Mucosa of descending colon (tissue), 3 donors: Measurements from ENCODE around the gene ATRIP. TPM values are rescaled to one million over a fixed set of nuclear protein-coding genes. Genes with fewer than 3 reads are reported as not detected.
"Not testable (repeated sequence)": the region's sequence is repeated elsewhere in the genome, so short reads cannot be mapped to it uniquely, and the experiment has no call there.

ENCODE experiments used
- ATAC-seq: fragments of 200-7000 bp; cut with Tn5 transposase; one replicate; pipeline ENCODE4 v1.9.1; 2020; ENCODE audit warnings: mild to moderate bottlenecking, moderate library complexity
- DNase-seq, 3 donors: peaks; one replicate each; pipeline ENCODE4 v3.0.0-alpha.2; 2020
- H3K36me3 ChIP-seq: fragments of 200-600 bp; one replicate; pipeline ENCODE4 v1.8.0; 2021; ENCODE audit warnings: low read depth, mild to moderate bottlenecking
- H3K4me1 ChIP-seq: fragments of 200-600 bp; one replicate; pipeline ENCODE4 v1.8.0; 2021; ENCODE audit warnings: low read depth, mild to moderate bottlenecking
- H3K4me3 ChIP-seq: fragments of 200-600 bp; one replicate; pipeline ENCODE4 v1.8.0; 2021; ENCODE audit warnings: mild to moderate bottlenecking
- H3K9me3 ChIP-seq: fragments of 200-600 bp; one replicate; pipeline ENCODE4 v1.8.0; 2021; ENCODE audit warnings: mild to moderate bottlenecking
- intact Hi-C, 2 donors: fragments of 100-400 bp; cut with DNase I in 1 of 2; cut with micrococcal nuclease in 1 of 2; formaldehyde crosslinking; loops; one replicate each; pipeline versions ENCODE4 v1.11.0 to v1.11.1; 2022; cut with DNase I, micrococcal nuclease
- total RNA-seq, 3 donors: library from RNA; stranded (reverse); fragmentation: NEBNext Ultra II Directional in 2 of 3; extraction: Animal tissue kit (Norgen Biotek cat#: 25700) in 2 of 3; gene quantifications; one replicate each; pipeline versions ENCODE4 v1.2.1 to v1.2.4, GENCODE V29; 2021 to 2023
- TF ChIP-seq, protein P1 (sequence below): fragments of 200-600 bp; IDR thresholded peaks from one replicate; pipeline ENCODE4 v1.8.0; 2022; ENCODE audit warnings: antibody characterized with exemption, mild to moderate bottlenecking
- donor health status: DM: no; HTN: no; CAD: no; lungs with moderate emphysema.
- donor health status: DM: no; HTN: no; CAD: no.
- donor health status: DM: no; HTN: yes; CAD: no.

The ATRIP gene
- total RNA-seq, 3 donors from 2014 or later: 4.5 to 7.2 (median 6.2) TPM

DNA sequence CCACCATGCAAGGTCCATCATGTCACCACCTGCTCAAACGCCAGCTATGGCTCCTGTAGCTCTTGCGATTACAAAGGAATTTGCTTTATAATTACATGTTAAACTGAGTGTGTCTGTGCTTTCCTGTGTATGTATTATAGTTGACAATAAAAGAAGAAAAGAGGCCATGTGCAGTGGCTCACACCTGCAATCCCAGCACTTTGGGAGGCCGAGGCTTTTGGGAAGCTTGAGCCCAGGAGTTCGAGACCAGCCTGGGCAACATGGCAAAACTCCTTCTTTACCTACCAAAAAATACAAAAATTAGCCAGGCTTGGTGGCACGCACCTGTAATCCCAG lies 27.0 kb downstream of the ATRIP start:
- Histone ChIP-seq H3K9me3 (no peaks in the 10 kb centered on the region), H3K4me3 (no peak overlapping the region)
- no peak for DNase-seq

DNA sequence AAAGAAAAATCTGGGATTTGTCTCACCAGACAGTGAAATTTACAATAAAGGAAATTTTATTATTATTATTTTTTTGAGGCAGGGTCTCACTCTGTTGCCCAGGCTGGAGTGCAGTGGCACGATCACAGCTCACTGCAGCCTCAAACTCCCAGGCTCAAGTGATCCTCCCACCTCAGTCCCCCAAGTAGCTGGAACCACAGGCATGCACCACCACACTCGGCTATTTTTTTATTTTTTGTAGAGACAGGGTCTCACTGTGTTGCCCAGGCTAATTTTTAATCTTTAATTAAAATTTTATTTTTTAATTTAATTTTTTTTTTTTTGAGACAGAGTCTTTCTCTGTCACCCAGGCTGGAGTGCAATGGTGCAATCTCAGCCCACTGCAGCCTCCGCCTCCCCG lies 27.5 kb downstream of the ATRIP start:
- H3K4me1 ChIP-seq: peaks cover 29% of the 10 kb centered on the region
- ATAC-seq, H3K9me3 ChIP-seq, intact Hi-C loops, H3K36me3 ChIP-seq, H3K4me3 ChIP-seq, DNase-seq: not testable (repeated sequence)

More for the DNA sequence above, 27.0 kb downstream of the ATRIP start:
- intact Hi-C loops: no loop called here
- TF ChIP-seq, protein P1, sequence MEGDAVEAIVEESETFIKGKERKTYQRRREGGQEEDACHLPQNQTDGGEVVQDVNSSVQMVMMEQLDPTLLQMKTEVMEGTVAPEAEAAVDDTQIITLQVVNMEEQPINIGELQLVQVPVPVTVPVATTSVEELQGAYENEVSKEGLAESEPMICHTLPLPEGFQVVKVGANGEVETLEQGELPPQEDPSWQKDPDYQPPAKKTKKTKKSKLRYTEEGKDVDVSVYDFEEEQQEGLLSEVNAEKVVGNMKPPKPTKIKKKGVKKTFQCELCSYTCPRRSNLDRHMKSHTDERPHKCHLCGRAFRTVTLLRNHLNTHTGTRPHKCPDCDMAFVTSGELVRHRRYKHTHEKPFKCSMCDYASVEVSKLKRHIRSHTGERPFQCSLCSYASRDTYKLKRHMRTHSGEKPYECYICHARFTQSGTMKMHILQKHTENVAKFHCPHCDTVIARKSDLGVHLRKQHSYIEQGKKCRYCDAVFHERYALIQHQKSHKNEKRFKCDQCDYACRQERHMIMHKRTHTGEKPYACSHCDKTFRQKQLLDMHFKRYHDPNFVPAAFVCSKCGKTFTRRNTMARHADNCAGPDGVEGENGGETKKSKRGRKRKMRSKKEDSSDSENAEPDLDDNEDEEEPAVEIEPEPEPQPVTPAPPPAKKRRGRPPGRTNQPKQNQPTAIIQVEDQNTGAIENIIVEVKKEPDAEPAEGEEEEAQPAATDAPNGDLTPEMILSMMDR: no peak
- Histone ChIP-seq H3K4me1 (peaks cover 31% of the 10 kb centered on the region), H3K36me3 (no peaks in the 10 kb centered on the region)
- ATAC-seq: no peak

DNA sequence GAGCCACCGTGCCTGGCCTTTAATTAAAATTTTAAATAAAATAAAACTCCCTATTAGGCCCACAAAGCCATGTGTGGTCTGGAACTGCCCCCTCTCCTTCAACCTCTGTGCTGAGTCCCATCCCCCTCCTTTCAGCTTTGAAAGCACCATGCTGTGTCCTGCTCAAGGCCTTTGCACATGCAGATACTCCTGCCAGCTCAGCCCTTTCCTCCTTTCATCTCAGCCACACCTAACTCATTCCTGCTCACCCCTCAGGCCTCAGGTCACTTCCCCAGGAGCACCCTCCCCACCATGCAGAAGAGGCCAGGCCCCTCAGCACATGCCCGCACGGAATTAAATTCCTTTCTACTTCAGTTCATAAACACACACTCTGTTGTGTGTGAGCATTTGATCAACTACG lies 28.1 kb downstream of the ATRIP start:
- intact Hi-C loops: no loop called here
- no peak for DNase-seq
- TF ChIP-seq, protein P1: no peak
- no peak for ATAC-seq
- Histone ChIP-seq H3K4me1 (peaks cover 23% of the 10 kb centered on the region), H3K4me3 (no peak overlapping the region), H3K36me3 (no peaks in the 10 kb centered on the region), H3K9me3 (no peaks in the 10 kb centered on the region)

DNA sequence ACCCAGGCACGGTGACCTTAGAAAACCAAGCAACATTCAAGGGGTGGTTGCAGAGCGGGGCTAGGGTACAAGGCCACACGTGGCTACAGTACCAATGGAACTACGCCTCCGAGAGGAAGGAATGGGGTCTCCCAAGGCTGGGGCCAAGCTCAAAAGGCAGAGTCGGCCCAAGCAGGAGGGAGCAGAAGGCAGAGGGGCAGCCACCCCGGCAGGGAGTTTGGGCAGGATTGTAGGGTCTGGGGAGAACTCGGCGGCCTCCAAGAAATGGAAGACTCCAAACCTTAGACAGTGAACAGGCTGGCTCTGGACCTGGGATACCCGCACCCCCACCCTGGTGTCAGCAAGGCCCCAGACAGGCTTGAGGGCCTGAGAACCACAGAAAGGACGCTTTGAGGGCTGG lies 28.7 kb downstream of the ATRIP start:
- peaks cover 23% of the 10 kb centered on the region for H3K4me1 ChIP-seq
- ATAC-seq (no peak), DNase-seq (no peak)
- H3K36me3 ChIP-seq: no peaks in the 10 kb centered on the region
- no peaks in the 10 kb centered on the region for H3K9me3 ChIP-seq
- intact Hi-C loops: no loop called here
- TF ChIP-seq, protein P1: no peak
- H3K4me3 ChIP-seq: no peak overlapping the region

DNA sequence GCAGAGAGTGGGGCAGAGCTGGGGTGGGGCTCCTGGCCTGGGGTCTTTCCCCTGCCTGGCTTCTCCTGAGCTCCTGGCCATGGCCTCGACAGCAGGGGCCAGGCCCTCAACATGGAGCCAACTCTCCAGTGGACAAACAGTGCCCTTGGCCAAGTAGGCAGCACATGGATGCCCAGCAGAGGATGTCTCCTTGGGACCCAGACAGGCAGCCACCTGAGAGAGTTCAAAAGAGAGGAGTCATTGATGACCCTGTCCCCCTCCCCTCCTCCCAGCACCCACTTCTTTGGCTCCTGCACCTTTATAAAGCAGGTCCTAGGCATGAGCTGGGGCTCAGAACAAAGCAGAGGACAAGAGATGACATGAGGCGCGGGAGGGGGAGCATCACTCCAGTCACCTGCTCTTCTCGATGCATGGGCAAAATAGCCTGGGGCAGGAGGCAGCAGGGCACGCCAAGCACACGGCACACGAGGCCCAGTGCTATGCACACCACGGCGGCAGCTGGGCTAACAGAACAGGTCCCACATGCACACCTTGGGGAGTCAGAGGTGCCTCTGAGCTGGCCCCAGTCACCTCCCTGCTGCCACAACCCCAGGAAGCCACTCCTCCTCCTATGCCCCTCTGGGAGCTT lies 30.0 kb downstream of the ATRIP start:
- intact Hi-C loops: no loop called here
- TF ChIP-seq, protein P1: no peak
- Histone ChIP-seq H3K36me3 (no peaks in the 10 kb centered on the region), H3K4me3 (no peak overlapping the region), H3K9me3 (no peaks in the 10 kb centered on the region), H3K4me1 (peaks cover 15% of the 10 kb centered on the region)
- ATAC-seq: no peak
- DNase-seq: no peak

DNA sequence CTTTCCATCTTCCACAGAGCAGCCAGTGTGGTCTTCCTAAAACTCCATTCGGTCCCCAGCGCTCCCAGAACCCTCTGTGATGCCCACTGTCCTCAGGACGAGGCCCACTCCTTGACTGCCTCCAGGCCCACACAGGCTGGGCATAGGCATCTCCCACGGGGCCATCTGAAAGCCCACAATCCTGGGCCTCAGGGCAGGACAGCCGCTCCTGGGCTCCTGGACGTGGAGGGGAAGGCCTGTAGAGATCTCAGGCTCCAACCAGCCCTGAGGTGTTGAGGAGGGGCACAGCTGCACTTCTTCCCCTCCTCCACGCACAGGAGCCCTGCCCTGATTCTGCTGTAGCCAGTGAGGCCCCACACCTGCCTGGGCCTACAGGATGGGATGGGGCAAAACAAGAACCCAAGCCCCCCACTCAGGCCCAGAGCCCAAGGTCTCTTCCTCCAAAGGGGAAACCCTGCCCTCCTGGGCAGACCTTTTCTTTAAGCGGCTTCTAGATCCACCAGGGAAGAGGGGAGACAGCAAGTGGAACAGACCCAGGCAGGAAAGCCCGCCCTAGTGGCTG lies 31.5 kb downstream of the ATRIP start:
- intact Hi-C loops: no loop called here
- ATAC-seq (no peak), DNase-seq (no peak)
- no peaks in the 10 kb centered on the region for H3K36me3 ChIP-seq
- H3K4me1 ChIP-seq: peaks cover 6% of the 10 kb centered on the region
- TF ChIP-seq, protein P1: no peak
- no peaks in the 10 kb centered on the region for H3K9me3 ChIP-seq
- no peak overlapping the region for H3K4me3 ChIP-seq
